K562 (cell line): Measurements from ENCODE around the gene TEX35. TPM values are rescaled to one million over a fixed set of nuclear protein-coding genes. Genes with fewer than 3 reads are reported as not detected.

Experiments used
- ATAC-seq: fragments of 200-7000 bp; cut with Tn5 transposase; 3 replicates; pipeline ENCODE4 v1.9.1; 2020; ENCODE audit warnings: moderate library complexity
- BruUV-seq: library from RNA; stranded (reverse); fragments of 400-500 nt; replicated peaks from 2 replicates; lab custom pipeline; 2021; lab: Mats Ljungman, UMichigan
- CTCF ChIA-PET: fragments of 300-600 bp; formaldehyde crosslinking; extraction: SDS; loops from one replicate; lab custom pipeline; 2021; ENCODE audit warnings: low intra/inter-chr PET ratio; lab: Yijun Ruan, JAX
- POLR2A ChIA-PET: fragments of 300-600, 350-650 bp; sonication (Branson Sonifier 250); formaldehyde crosslinking; extraction: SDS; loops from one replicate; lab custom pipeline; 2021; ENCODE audit warnings: antibody characterized with exemption, inconsistent platforms; lab: Yijun Ruan, JAX
- DNase-seq, 4 experiments: peaks; one replicate each; pipeline versions ENCODE4 v3.0.0 to v3.0.0-alpha.2; 2011 to 2018; ENCODE audit warnings: low spot score in 3 of 4, mixed read lengths in 3 of 4; ENCODE audit errors: extremely low read depth in 1 of 4
- FAIRE-seq: peaks from 2 replicates; lab custom pipeline; 2011; peaks lifted over from hg19 to GRCh38; lab: Jason Lieb, UNC
- H2AFZ ChIP-seq: 2 replicates; pipeline ENCODE4 v1.6.0; 2011; ENCODE audit warnings: low read depth, low read length, control low read depth, inconsistent platforms
- H3K27ac ChIP-seq: fragments of 200-600 bp; 3 replicates; pipeline ENCODE4 v1.8.0; 2011; ENCODE audit warnings: low read depth, mild to moderate bottlenecking, control low read depth, inconsistent platforms, low read length, moderate library complexity, mixed read lengths; ENCODE audit errors: extremely low read depth
- H3K27me3 ChIP-seq, 2 experiments: fragments of 300-600 bp in 1 of 2; 2 replicates in 1 of 2; 3 replicates in 1 of 2; pipeline versions ENCODE4 v1.6.0 to v1.8.0; 2011; ENCODE audit warnings: inconsistent platforms in 2 of 2, low read length in 2 of 2, mild to moderate bottlenecking in 1 of 2, mixed read lengths in 1 of 2, moderate library complexity in 1 of 2; ENCODE audit not compliant: control insufficient read depth in 2 of 2, insufficient read depth in 2 of 2
- H3K36me3 ChIP-seq: fragments of 300-600 bp; 3 replicates; pipeline ENCODE4 v1.8.0; 2011; ENCODE audit warnings: mild to moderate bottlenecking, low read length, inconsistent platforms; ENCODE audit not compliant: control insufficient read depth, insufficient read depth
- H3K4me1 ChIP-seq, 2 experiments: fragments of 200-600 bp in 1 of 2; replicated peaks in 1 of 2; 2 replicates in 1 of 2; 3 replicates in 1 of 2; pipeline versions ENCODE4 v1.5.1 to v1.8.0; 2011; ENCODE audit warnings: inconsistent platforms in 2 of 2, low read length in 2 of 2, mild to moderate bottlenecking in 1 of 2, mixed read lengths in 1 of 2, moderate library complexity in 1 of 2; ENCODE audit not compliant: control insufficient read depth in 2 of 2, insufficient read depth in 2 of 2
- H3K4me2 ChIP-seq: 2 replicates; pipeline ENCODE4 v1.6.1; 2011; ENCODE audit warnings: low read length, control low read depth, inconsistent platforms, mixed read lengths; ENCODE audit not compliant: insufficient read depth
- H3K4me3 ChIP-seq: fragments of 200-600 bp; sonication (generic), shearing (Covaris generic); 2 replicates; pipeline ENCODE4 v1.5.1; 2016; ENCODE audit warnings: control low read depth, inconsistent platforms
- H3K79me2 ChIP-seq: fragments of 200-600 bp; 3 replicates; pipeline ENCODE4 v1.8.0; 2011; ENCODE audit warnings: low read length, inconsistent platforms; ENCODE audit not compliant: control insufficient read depth, insufficient read depth
- H3K9ac ChIP-seq, 2 experiments: 2 replicates each; pipeline versions ENCODE4 v1.6.0 to v1.6.1; 2011; ENCODE audit warnings: low read depth in 2 of 2, low read length in 2 of 2, control low read depth in 1 of 2, inconsistent platforms in 1 of 2, mild to moderate bottlenecking in 1 of 2, mixed read lengths in 1 of 2; ENCODE audit not compliant: insufficient read depth in 1 of 2
- H3K9me1 ChIP-seq: one replicate; pipeline ENCODE4 v1.6.0; 2011; ENCODE audit warnings: inconsistent platforms, mild to moderate bottlenecking, low read length, moderate library complexity; ENCODE audit not compliant: control insufficient read depth, insufficient read depth
- H3K9me3 ChIP-seq: replicated peaks from 2 replicates; pipeline ENCODE4 v1.5.1; 2011; ENCODE audit warnings: low read depth, low read length, inconsistent platforms; ENCODE audit not compliant: control insufficient read depth, insufficient read depth
- H4K20me1 ChIP-seq: replicated peaks from 2 replicates; pipeline ENCODE4 v1.6.1; 2011; ENCODE audit warnings: low read length, inconsistent platforms, mixed read lengths; ENCODE audit not compliant: control insufficient read depth, insufficient read depth
- NKRF ChIP-seq: fragments of 450-650 bp; IDR thresholded peaks from 2 replicates; pipeline ENCODE4 v1.6.1; 2016; ENCODE audit warnings: borderline replicate concordance
- RHOXF2B ChIP-seq: fragments of 250-450 bp; sonication (Bioruptor Pico); conservative IDR thresholded peaks from 2 replicates; pipeline ENCODE4 v1.5.1; 2021
- SMARCB1 ChIP-seq: IDR thresholded peaks from 2 replicates; pipeline ENCODE4 v1.6.1; 2011; ENCODE audit warnings: improper control_type of control experiment, low read depth; ENCODE audit not compliant: insufficient read length
- TAF9B ChIP-seq: fragments of 450-650 bp; IDR thresholded peaks from 2 replicates; pipeline ENCODE4 v1.6.1; 2018; ENCODE audit warnings: mild to moderate bottlenecking; ENCODE audit not compliant: partially characterized antibody
- ZFP36 ChIP-seq: fragments of 150-350 bp; IDR thresholded peaks from 2 replicates; pipeline ENCODE4 v1.6.1; 2018; ENCODE audit warnings: low read length, low read depth; ENCODE audit not compliant: partially characterized antibody
- WGBS: fragments of 100-300 bp; shearing (Covaris generic); methylation state at CpG from one replicate; pipeline ENCODE4 v1.1.6; 2016; ENCODE audit warnings: low coverage, mixed read lengths; ENCODE audit not compliant: insufficient coverage; ENCODE audit errors: missing lambda C conversion rate; 5-methylcytosine and 5-hydroxymethylcytosine counted together
- in situ Hi-C: fragments of 300-500 bp; cut with MboI; formaldehyde crosslinking; loops from 4 replicates; pipeline ENCODE4 v1.15.0; 2018; ENCODE audit warnings: inconsistent platforms, mixed read lengths
- intact Hi-C: fragments of 100-400 bp; cut with micrococcal nuclease; formaldehyde crosslinking; loops from 2 replicates; pipeline ENCODE4 v1.14.2; 2022
- polyA plus RNA-seq, 8 experiments: library from polyadenylated mRNA; depleted of rRNA in 4 of 8; stranded (reverse) in 5 of 8; unstranded in 3 of 8; fragments of >200 nt; fragmentation: Nextera tagmentation in 2 of 8; fragmentation: Illumina TruSeq in 1 of 8; extraction: Ambion mirVana in 2 of 8; extraction: Trizol in 1 of 8; gene quantifications; 2 replicates each; pipeline versions ENCODE4 v1.2.1 to v1.2.3, GENCODE V29; 2011 to 2014; ENCODE audit warnings: inconsistent platforms in 1 of 8, missing spikeins in 1 of 8
- total RNA-seq, 7 experiments: library from RNA; depleted of rRNA in 6 of 7; stranded (reverse); fragments of >200 nt in 6 of 7; fragmentation: Illumina TruSeq in 2 of 7; extraction: Trizol in 2 of 7; gene quantifications; 2 replicates each; pipeline versions ENCODE4 v1.2.1 to v1.2.3, GENCODE V29; 2011 to 2021; ENCODE audit warnings: low replicate concordance in 1 of 7

TEX35 gene
- total and polyA plus RNA-seq, 9 of the 15 experiments (the other 6 are each of a cell fraction or from before 2014, with no cell fraction given), result not detected

- in situ Hi-C loops (no loop called here), intact Hi-C loops (no loop called here)
- POLR2A ChIA-PET, result no interaction called here
- WGBS, result 0% methylated on average over 3 of the region's 3 CpGs
- TF ChIP-seq NKRF (no peak), RHOXF2B (no peak), SMARCB1 (no peak), TAF9B (no peak), ZFP36 (no peak)
- Histone ChIP-seq H3K36me3 (no peaks in the 10 kb centered on the region), H3K9me3 (no peaks in the 10 kb centered on the region), H3K4me3 (no peak overlapping the region), H3K27me3 (peaks cover 16 to 56% of the 10 kb centered on the region in 2 experiments), H3K79me2 (no peaks in the 10 kb centered on the region), H2AFZ (no peak overlapping the region), H3K4me1 (peaks cover 4 to 8% of the 10 kb centered on the region in 2 experiments; a peak in 2 of 5 replicates), H3K9me1 (peaks cover 3% of the 10 kb centered on the region), H4K20me1 (no peaks in the 10 kb centered on the region; the same call in 1 of the 2 replicates), H3K27ac (no peak overlapping the region), H3K4me2 (no peak overlapping the region), H3K9ac (no peak overlapping the region)
- FAIRE-seq, result no peak
- ATAC-seq, result no peak
- CTCF ChIA-PET, result interaction anchor here (0.6 to 1.3 kb wide), 3 partner anchors 192 to 219 kb away, joined by 3 to 5 read pairs (median 3); no protein-coding TSS in a partner anchor
- no TSS peak for BruUV-seq
- DNase-seq, result no peak
These were observed 10.6 kb upstream of the TEX35 start for GRCh38 chr1:178502330-178502714.
